HCT116 (cell line): Measurements from ENCODE around the gene C3orf20. TPM values are rescaled to one million over a fixed set of nuclear protein-coding genes. Genes with fewer than 3 reads are reported as not detected.

ENCODE experiments used
- ATAC-seq: fragments of 200-7000 bp; cut with Tn5 transposase; 2 replicates; pipeline ENCODE4 v1.9.1; 2020; ENCODE audit warnings: mild to moderate bottlenecking, moderate library complexity
- BruUV-seq: library from RNA; stranded (reverse); fragments of 400-500 nt; replicated peaks from 2 replicates; lab custom pipeline; 2021; lab: Mats Ljungman, UMichigan
- CTCF ChIA-PET: fragments of 300-600 bp; sonication (Branson Sonifier 250); formaldehyde crosslinking; loops from one replicate; lab custom pipeline; 2021; ENCODE audit warnings: antibody characterized with exemption; lab: Charles Lee
- POLR2A ChIA-PET: fragments of 300-600, 350-600 bp; sonication (Branson Sonifier 250); formaldehyde crosslinking; loops from one replicate; lab custom pipeline; 2021; ENCODE audit warnings: antibody characterized with exemption; lab: Charles Lee
- RAD21 ChIA-PET, 2 experiments: fragments of 300-600 bp; sonication (Branson Sonifier 250); formaldehyde crosslinking; loops; one replicate each; lab custom pipeline; 2023; ENCODE audit warnings: low total read pairs in 2 of 2; ENCODE audit not compliant: uncharacterized antibody in 2 of 2, unreplicated experiment in 2 of 2, low non-redundant PET in 1 of 2; lab: Charles Lee
- DNase-seq: peaks from one replicate; pipeline ENCODE4 v3.0.0-alpha.2; 2010; ENCODE audit warnings: low read depth, low spot score
- H2AFZ ChIP-seq: fragments of 200-600 bp; shearing (Covaris generic), sonication (generic); 2 replicates; pipeline ENCODE4 v1.6.1; 2017; ENCODE audit warnings: low read depth, mixed run types, mixed read lengths, antibody characterized with exemption, low read length; ENCODE audit not compliant: poor library complexity, severe bottlenecking
- H3K27ac ChIP-seq: 2 replicates; pipeline ENCODE4 v1.5.1; 2012; ENCODE audit warnings: low read depth, low read length
- H3K27me3 ChIP-seq: fragments of 200-600 bp; sonication (generic); 2 replicates; pipeline ENCODE4 v1.6.1; 2016; ENCODE audit warnings: mixed run types, low read length, mixed read lengths; ENCODE audit not compliant: insufficient read depth
- H3K36me3 ChIP-seq, 2 experiments: fragments of 200-500 bp in 1 of 2; fragments of 200-600 bp in 1 of 2; sonication (Bioruptor generic) in 1 of 2; sonication (generic) in 1 of 2; 2 replicates each; pipeline versions ENCODE4 v1.5.1 to v1.6.1; 2014 to 2016; ENCODE audit warnings: low read length in 2 of 2, inconsistent platforms in 1 of 2, mixed read lengths in 1 of 2, mixed run types in 1 of 2; ENCODE audit not compliant: insufficient read depth in 2 of 2, control insufficient read depth in 1 of 2
- H3K4me1 ChIP-seq, 2 experiments: fragments of 200-600 bp in 1 of 2; sonication (generic) in 1 of 2; 2 replicates each; pipeline versions ENCODE4 v1.5.1 to v1.6.1; 2012 to 2017; ENCODE audit warnings: low read length in 2 of 2, inconsistent platforms in 1 of 2, mild to moderate bottlenecking in 1 of 2, mixed read lengths in 1 of 2, mixed run types in 1 of 2, moderate library complexity in 1 of 2; ENCODE audit not compliant: insufficient read depth in 2 of 2, control insufficient read depth in 1 of 2
- H3K4me2 ChIP-seq: fragments of 200-600 bp; sonication (generic); 2 replicates; pipeline ENCODE4 v1.6.1; 2017; ENCODE audit warnings: mixed run types, low read length, mixed read lengths
- H3K4me3 ChIP-seq, 2 experiments: fragments of 200-600 bp in 1 of 2; sonication (generic) in 1 of 2; replicated peaks in 1 of 2; 2 replicates each; pipeline ENCODE4 v1.5.1; 2011 to 2016; ENCODE audit warnings: low read length in 2 of 2, control low read depth in 1 of 2, low read depth in 1 of 2, mild to moderate bottlenecking in 1 of 2, mixed read lengths in 1 of 2, mixed run types in 1 of 2
- H3K79me2 ChIP-seq: fragments of 200-600 bp; sonication (generic); 2 replicates; pipeline ENCODE4 v1.6.1; 2017; ENCODE audit warnings: mild to moderate bottlenecking, mixed run types, low read length, moderate library complexity, mixed read lengths; ENCODE audit not compliant: insufficient read depth
- H3K9ac ChIP-seq: fragments of 200-600 bp; sonication (generic); 2 replicates; pipeline ENCODE4 v1.6.1; 2016; ENCODE audit warnings: low read length, mixed read lengths
- H3K9me2 ChIP-seq: fragments of 200-600 bp; sonication (generic), shearing (Covaris generic); 2 replicates; pipeline ENCODE4 v1.6.1; 2017; ENCODE audit warnings: mixed run types, mild to moderate bottlenecking, moderate library complexity; ENCODE audit not compliant: insufficient read depth
- H3K9me3 ChIP-seq, 2 experiments: fragments of 200-500 bp in 1 of 2; fragments of 200-600 bp in 1 of 2; sonication (Bioruptor generic) in 1 of 2; sonication (generic) in 1 of 2; 2 replicates each; pipeline ENCODE4 v1.6.1; 2014 to 2017; ENCODE audit warnings: low read length in 2 of 2, mixed read lengths in 2 of 2, inconsistent platforms in 1 of 2, low read depth in 1 of 2, mild to moderate bottlenecking in 1 of 2, mixed run types in 1 of 2, moderate library complexity in 1 of 2; ENCODE audit not compliant: control insufficient read depth in 1 of 2, insufficient read depth in 1 of 2
- H4K20me1 ChIP-seq: fragments of 200-600 bp; sonication (generic), shearing (Covaris generic); 2 replicates; pipeline ENCODE4 v1.6.1; 2017; ENCODE audit warnings: mixed run types, mild to moderate bottlenecking, moderate library complexity; ENCODE audit not compliant: insufficient read depth
- CBX3 ChIP-seq: IDR thresholded peaks from 2 replicates; pipeline ENCODE4 v1.6.1; 2012; ENCODE audit warnings: low read depth
- EGR1 ChIP-seq: IDR thresholded peaks from 2 replicates; pipeline ENCODE4 v1.6.1; 2012; ENCODE audit warnings: low read depth
- EZH2phosphoT487 ChIP-seq: fragments of 200-600 bp; IDR thresholded peaks from 2 replicates; pipeline ENCODE4 v1.6.1; 2018; ENCODE audit warnings: antibody characterized with exemption, borderline replicate concordance
- POLR2A ChIP-seq: IDR thresholded peaks from 2 replicates; pipeline ENCODE4 v1.7.0; 2011; ENCODE audit warnings: borderline replicate concordance; ENCODE audit not compliant: insufficient read depth, insufficient read length; ENCODE audit errors: extremely low read depth
- RAD21 ChIP-seq: IDR thresholded peaks from 2 replicates; pipeline ENCODE4 v1.6.1; 2012; ENCODE audit warnings: low read depth, mild to moderate bottlenecking
- SIN3A ChIP-seq: IDR thresholded peaks from 2 replicates; pipeline ENCODE4 v1.6.1; 2012; ENCODE audit warnings: low read depth
- SP1 ChIP-seq: IDR thresholded peaks from 2 replicates; pipeline ENCODE4 v1.6.1; 2012; ENCODE audit warnings: low read depth
- SRF ChIP-seq: IDR thresholded peaks from 2 replicates; pipeline ENCODE4 v1.6.1; 2012; ENCODE audit warnings: low read depth
- YY1 ChIP-seq: IDR thresholded peaks from 2 replicates; pipeline ENCODE4 v1.6.1; 2011; ENCODE audit warnings: low read length, low read depth, moderate library complexity, mild to moderate bottlenecking; ENCODE audit not compliant: insufficient replicate concordance; ENCODE audit errors: extremely low read depth
- ZBTB33 ChIP-seq: IDR thresholded peaks from 2 replicates; pipeline ENCODE4 v1.6.1; 2011; ENCODE audit warnings: mild to moderate bottlenecking, low read length, moderate library complexity; ENCODE audit not compliant: insufficient replicate concordance; ENCODE audit errors: extremely low read depth
- ZFX ChIP-seq: fragments of 450-650 bp; IDR thresholded peaks from 2 replicates; pipeline ENCODE4 v1.6.1; 2017
- ZNF274 ChIP-seq: fragments of 200-500 bp; sonication (Bioruptor generic); IDR thresholded peaks from 2 replicates; pipeline ENCODE4 v1.6.1; 2014; ENCODE audit warnings: mild to moderate bottlenecking, low read depth, low read length, inconsistent platforms
- intact Hi-C: fragments of 100-400 bp; cut with micrococcal nuclease; formaldehyde crosslinking; loops from 2 replicates; pipeline ENCODE4 v1.10.0; 2022
- total RNA-seq: library from RNA; stranded (reverse); gene quantifications from one replicate; pipeline ENCODE4 v1.2.1, GENCODE V29; 2021; ENCODE audit not compliant: unreplicated experiment
- TF ChIP-seq, protein P1 (sequence below): IDR thresholded peaks from 2 replicates; pipeline ENCODE4 v1.6.1; 2012

Gene C3orf20
- total RNA-seq, 1 experiment from 2014 or later = 0.20 TPM

DNA sequence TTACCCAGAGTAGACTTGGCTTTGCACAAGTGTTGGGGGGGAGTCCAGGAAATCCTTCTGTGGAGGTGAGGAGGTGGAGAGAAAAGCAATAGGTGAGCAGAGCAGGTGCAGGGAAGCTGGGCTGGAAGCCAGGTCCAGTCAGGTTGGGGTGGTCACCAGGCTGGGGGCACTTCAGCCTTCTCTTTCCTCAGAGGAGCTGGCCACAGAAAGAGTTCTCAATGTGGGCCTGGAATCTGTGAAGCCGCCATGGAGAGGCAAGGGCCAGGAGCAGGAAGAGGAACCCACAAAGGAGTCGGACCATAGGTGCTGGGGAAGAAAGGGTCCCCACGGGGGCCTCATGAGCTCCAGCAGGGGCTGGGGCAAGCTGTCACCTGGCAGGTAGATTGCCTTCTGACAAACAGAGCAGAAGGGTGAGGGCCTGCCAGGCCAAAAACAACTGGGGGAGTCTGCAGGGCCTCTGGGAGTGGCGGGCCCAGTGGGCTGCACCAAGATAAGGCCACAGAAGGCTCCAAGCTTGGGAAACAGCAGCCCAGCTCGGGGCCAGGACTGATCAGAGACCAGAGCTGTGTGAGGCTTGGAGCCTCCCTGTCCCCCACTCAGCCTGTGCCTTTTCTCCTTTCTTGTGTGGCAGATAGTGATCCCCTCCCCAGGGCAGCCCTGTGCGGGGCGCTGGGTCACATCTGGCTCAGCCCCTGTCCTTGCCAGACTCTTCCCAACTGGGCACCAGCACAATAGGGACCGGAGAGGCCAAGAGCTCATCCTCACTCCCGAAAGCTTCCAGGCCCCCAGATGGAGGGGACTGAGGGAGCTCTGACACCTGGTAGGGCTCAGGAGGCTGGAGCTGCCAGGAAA lies 90.9 kb downstream of the C3orf20 start:
- Histone ChIP-seq H2AFZ (no peak overlapping the region), H3K9me2 (no peaks in the 10 kb centered on the region), H3K4me1 (no peaks in the 10 kb centered on the region), H3K4me2 (no peak overlapping the region), H4K20me1 (no peaks in the 10 kb centered on the region), H3K27me3 (no peaks in the 10 kb centered on the region), H3K36me3 (no peaks in the 10 kb centered on the region), H3K9ac (no peak overlapping the region), H3K4me3 (no peak overlapping the region), H3K79me2 (no peaks in the 10 kb centered on the region), H3K27ac (no peak overlapping the region), H3K9me3 (no peaks in the 10 kb centered on the region)
- intact Hi-C loops = no loop called here
- ATAC-seq = no peak
- ChIA-PET POLR2A (no interaction called here), RAD21 (no interaction called here), CTCF (no interaction called here)
- BruUV-seq = no TSS peak
- no peak for TF ChIP-seq SIN3A
- no peak for TF ChIP-seq POLR2A
- no peak for TF ChIP-seq ZFX
- TF ChIP-seq CBX3 = no peak
- TF ChIP-seq ZBTB33 = no peak
- TF ChIP-seq SP1 = no peak
- TF ChIP-seq, protein P1, sequence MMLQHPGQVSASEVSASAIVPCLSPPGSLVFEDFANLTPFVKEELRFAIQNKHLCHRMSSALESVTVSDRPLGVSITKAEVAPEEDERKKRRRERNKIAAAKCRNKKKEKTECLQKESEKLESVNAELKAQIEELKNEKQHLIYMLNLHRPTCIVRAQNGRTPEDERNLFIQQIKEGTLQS = no peak
- TF ChIP-seq RAD21 = no peak
- TF ChIP-seq ZNF274 = no peak
- no peak for TF ChIP-seq EZH2phosphoT487
- no peak for TF ChIP-seq YY1
- TF ChIP-seq SRF = no peak
- TF ChIP-seq EGR1 = no peak
- no peak for DNase-seq
